ENCODE measurements around the gene LRCH1. TPM values are rescaled to one million over a fixed set of nuclear protein-coding genes. Genes with fewer than 3 reads are reported as not detected.

The LRCH1 gene
- total RNA-seq, 2 experiments from 2014 or later = 16.9 to 18.1 TPM

DNA sequence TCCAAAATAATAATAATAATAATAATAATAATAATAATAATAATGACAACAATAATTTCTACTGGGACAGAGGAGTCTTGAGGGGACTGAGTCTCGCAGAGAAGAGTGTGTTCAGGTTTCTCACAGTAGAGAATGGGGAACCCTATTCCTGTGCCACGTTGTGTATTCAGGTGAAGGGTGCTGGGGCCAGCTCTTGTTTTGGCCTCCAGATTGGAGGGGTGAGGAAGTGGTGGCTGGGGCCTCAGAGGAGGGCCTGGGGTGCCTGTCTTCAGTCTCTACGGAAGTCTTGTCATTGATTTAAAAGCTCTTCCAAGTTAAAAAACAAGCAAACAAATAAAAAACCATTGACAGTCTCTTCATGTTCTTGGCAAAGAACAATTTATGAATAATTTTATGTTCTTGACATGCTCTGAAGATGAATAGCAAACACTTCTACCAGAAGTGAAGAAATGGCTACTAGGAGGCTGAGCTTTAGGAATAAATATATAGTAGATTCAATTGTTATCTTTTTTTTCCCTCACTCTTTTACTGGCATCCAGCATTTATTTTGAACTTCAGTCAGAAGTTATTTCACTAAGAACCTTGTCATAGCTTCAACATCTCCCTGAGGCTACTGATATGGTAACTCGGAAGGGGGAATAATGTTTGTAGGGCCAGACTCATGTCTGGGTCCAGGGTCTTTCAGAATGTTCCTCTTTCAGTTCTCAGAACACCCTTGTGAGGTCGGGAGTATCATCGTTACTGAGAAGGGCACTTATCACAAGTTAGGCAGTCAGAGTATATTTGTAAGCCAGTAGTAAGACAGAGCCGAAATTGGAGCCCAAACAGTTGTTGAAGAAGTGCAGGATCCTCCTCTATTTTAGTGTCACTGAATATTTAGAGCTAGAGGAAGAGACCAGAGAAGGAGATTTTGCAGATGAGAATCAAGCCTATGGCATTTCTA is 13.1 kb downstream of the LRCH1 start:
- Mint-ChIP-seq H3K9me3 (no peaks in the 10 kb centered on the region), H3K36me3 (peaks cover 2% of the 10 kb centered on the region), H3K4me3 (no peak overlapping the region), H3K27ac (no peak overlapping the region), H3K4me1 (peaks cover 33% of the 10 kb centered on the region), H3K27me3 (no peaks in the 10 kb centered on the region)
- DNase-seq = no peak

DNA sequence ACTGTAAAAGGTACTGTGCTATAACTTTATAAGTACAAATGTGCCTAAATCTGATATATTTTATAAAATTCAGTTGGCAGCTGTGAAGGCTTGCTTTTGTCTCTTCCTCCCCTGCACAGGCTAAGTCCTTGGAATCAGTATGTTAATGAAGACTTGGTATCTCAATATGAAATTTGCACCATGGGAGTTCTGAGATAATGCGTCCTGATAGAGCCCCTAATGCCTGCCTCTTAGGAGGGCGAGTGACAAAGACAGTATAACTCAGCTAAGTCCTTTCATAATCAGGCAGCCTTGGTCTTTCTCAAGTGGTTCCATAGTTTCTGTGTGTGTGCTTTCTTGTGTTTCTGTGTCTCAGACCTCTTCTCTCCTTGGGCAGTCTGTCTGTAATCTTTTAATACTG is 14.7 kb downstream of the LRCH1 start:
- no peak overlapping the region for H3K4me3 Mint-ChIP-seq
- no peak overlapping the region for H3K27ac Mint-ChIP-seq
- no peak for DNase-seq
- no peaks in the 10 kb centered on the region for H3K9me3 Mint-ChIP-seq
- H3K27me3 Mint-ChIP-seq = no peaks in the 10 kb centered on the region
- peaks cover 40% of the 10 kb centered on the region for H3K4me1 Mint-ChIP-seq
- peaks cover 2% of the 10 kb centered on the region for H3K36me3 Mint-ChIP-seq

DNA sequence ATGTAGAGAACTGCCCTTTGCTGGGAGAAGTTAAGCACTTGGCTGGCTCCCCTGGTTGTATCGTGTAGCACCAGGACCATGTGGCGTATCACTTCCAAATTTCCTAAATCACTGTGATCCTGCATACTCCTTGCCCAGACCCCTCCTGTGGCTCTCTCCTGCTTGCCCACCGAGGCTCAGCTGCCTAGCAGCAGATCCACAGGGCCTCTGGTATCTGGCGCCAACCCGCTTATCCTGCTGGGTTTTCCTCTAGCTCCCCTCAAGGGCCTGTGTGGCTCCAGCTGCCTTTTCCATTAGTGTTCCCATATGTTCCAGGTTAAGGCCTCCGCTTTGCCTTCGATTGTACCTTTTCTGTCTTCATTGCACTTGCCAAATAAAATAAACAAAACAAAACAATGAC is 16.5 kb downstream of the LRCH1 start:
- DNase-seq = no peak
- Mint-ChIP-seq H3K27me3 (no peaks in the 10 kb centered on the region), H3K4me1 (peaks cover 44% of the 10 kb centered on the region), H3K36me3 (peaks cover 10% of the 10 kb centered on the region), H3K9me3 (peaks cover 3% of the 10 kb centered on the region), H3K4me3 (no peak overlapping the region), H3K27ac (no peak overlapping the region)

- Mint-ChIP-seq H3K4me1 (peaks cover 43% of the 10 kb centered on the region), H3K27ac (no peak overlapping the region), H3K36me3 (peaks cover 11% of the 10 kb centered on the region), H3K4me3 (no peak overlapping the region), H3K27me3 (no peaks in the 10 kb centered on the region), H3K9me3 (peaks cover 3% of the 10 kb centered on the region)
- no peak for DNase-seq
Observed at GRCh38 chr13:46570273-46570672, 17.3 kb downstream of the LRCH1 start.

DNA sequence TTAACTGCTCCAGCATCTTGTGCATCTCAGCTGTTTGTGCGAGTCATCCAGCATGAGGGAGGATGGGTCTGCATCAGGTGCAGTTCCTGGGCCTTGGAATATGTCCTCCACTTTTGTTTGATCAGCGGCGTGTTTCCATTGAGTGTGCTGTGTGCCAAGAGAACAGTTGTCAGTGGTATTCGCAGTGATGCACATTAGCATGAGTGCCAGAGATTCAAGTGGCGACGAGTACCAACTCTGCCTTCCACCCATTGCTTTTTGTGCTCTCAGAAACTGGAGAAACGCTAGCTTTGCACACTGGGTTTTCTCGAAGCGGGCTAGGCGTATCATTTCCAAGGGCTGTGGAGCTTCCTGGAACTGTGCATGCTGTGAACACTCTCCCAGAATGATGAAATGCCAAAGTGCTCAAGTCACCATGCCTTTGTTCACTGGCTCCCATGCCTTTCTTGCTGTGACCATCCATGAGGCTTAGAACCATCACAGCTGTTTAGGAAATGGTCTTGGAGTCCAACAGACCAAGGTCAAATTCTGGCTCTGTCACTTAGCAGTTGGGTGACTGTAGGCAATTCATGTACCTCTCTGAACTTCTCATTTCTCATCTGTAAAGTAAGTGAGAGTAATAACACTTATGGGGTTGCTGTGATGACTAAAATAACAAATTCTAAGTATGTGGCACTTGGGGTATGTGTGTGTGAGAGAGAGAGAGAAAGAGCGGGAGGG is 18.4 kb downstream of the LRCH1 start:
- Mint-ChIP-seq H3K4me1 (peaks cover 43% of the 10 kb centered on the region), H3K9me3 (peaks cover 3% of the 10 kb centered on the region), H3K36me3 (peaks cover 17% of the 10 kb centered on the region)

DNA sequence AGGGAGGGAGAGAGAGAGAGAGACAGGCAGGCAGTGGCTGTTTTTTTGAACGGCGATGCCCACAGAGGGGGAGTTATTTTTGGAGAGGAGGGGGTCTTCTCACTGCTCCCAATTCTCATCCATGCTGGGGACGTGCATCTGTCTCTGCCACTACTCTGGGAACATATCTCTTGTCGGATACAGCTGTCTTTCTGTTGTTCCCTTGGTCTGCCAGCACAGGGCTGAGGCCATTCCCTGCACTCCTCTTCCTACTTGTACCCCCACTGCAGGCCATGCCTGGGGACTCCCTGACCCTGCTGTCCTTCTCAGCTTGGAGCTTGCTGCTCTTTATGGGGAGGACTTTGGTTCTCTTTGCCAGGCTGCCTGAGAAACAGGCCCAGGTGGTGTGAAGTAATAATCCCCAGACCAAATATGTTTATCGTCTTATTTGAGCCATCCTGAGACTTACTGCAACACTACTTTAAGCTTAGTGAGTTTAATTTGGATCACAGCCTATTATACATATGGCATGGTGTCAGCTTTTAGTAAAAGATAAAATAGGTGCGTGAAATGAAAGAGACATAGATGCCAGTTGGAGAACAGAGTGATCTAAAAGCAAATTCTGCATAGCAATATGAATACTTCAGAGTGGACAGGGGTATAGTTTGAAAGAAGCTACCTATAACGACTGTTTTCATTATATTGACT is 19.1 kb downstream of the LRCH1 start:
- Mint-ChIP-seq H3K4me1 (peaks cover 43% of the 10 kb centered on the region), H3K4me3 (no peak overlapping the region), H3K9me3 (peaks cover 3% of the 10 kb centered on the region), H3K27ac (no peak overlapping the region), H3K36me3 (peaks cover 17% of the 10 kb centered on the region), H3K27me3 (no peaks in the 10 kb centered on the region)
- no peak for DNase-seq

More for the DNA sequence above, 18.4 kb downstream of the LRCH1 start:
- H3K27me3 Mint-ChIP-seq = no peaks in the 10 kb centered on the region
- no peak for DNase-seq
- no peak overlapping the region for H3K4me3 Mint-ChIP-seq
- H3K27ac Mint-ChIP-seq = no peak overlapping the region

- Mint-ChIP-seq H3K4me3 (no peak overlapping the region), H3K9me3 (peaks cover 3% of the 10 kb centered on the region), H3K27me3 (no peaks in the 10 kb centered on the region), H3K4me1 (peaks cover 45% of the 10 kb centered on the region), H3K27ac (no peak overlapping the region), H3K36me3 (peaks cover 17% of the 10 kb centered on the region)
- DNase-seq = no peak
Observed at GRCh38 chr13:46572752-46573431, 19.9 kb downstream of the LRCH1 start.

GRCh38 chr13:46575301-46575771 is 22.4 kb downstream of the LRCH1 start:
- Mint-ChIP-seq H3K27me3 (no peaks in the 10 kb centered on the region), H3K4me3 (no peak overlapping the region), H3K36me3 (peaks cover 15% of the 10 kb centered on the region), H3K9me3 (peaks cover 3% of the 10 kb centered on the region), H3K4me1 (peaks cover 61% of the 10 kb centered on the region), H3K27ac (no peak overlapping the region)
- no peak for DNase-seq

DNA sequence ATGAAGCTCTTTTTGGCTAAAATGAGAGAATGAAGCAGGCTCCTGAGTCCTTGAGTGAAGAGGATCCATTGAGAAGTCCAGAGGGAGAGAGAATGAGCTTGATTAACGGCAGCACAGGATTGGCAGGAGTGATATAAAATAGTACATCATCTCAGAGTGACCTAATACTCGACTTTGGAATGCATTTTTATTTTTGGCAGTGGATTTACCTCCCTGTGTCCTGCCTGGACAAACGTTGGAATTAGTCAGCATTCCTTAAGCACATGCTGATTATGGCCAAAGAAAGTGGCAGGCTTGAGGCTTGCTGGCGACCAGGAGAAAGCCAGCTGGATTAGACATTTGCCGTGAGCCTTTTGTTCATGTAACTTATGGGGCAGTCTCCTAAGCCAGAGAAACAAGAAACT is 22.9 kb downstream of the LRCH1 start:
- H3K4me1 Mint-ChIP-seq = peaks cover 61% of the 10 kb centered on the region
- H3K4me3 Mint-ChIP-seq = no peak overlapping the region
- no peak for DNase-seq
- peak overlapping the region; percentile 54 for H3K27ac Mint-ChIP-seq
- H3K36me3 Mint-ChIP-seq = peaks cover 15% of the 10 kb centered on the region
- H3K27me3 Mint-ChIP-seq = no peaks in the 10 kb centered on the region
- H3K9me3 Mint-ChIP-seq = peaks cover 3% of the 10 kb centered on the region

DNA sequence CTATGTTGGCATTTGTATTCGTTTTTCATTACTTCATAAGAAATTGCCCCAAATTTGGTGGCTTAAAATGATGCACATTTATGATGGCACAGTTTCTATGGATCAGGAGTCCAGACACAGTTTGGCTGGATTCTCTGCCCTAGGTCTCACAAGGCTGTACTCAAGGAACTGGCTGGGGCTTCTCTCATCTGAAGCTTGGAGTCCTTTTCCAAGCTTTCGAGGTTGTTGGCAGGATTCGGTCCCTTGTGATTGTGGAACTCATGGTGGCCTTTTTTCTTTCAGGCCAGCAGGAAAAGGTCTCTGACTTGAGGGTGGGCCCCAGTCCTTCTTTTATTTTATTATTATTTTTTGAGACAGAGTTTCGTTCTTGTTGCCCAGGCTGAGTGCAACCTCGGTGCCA is 23.8 kb downstream of the LRCH1 start:
- peaks cover 60% of the 10 kb centered on the region for H3K4me1 Mint-ChIP-seq
- no peak overlapping the region for H3K4me3 Mint-ChIP-seq
- H3K27me3 Mint-ChIP-seq = no peaks in the 10 kb centered on the region
- H3K27ac Mint-ChIP-seq = no peak overlapping the region
- H3K36me3 Mint-ChIP-seq = peaks cover 17% of the 10 kb centered on the region
- H3K9me3 Mint-ChIP-seq = peaks cover 3% of the 10 kb centered on the region
- no peak for DNase-seq

DNA sequence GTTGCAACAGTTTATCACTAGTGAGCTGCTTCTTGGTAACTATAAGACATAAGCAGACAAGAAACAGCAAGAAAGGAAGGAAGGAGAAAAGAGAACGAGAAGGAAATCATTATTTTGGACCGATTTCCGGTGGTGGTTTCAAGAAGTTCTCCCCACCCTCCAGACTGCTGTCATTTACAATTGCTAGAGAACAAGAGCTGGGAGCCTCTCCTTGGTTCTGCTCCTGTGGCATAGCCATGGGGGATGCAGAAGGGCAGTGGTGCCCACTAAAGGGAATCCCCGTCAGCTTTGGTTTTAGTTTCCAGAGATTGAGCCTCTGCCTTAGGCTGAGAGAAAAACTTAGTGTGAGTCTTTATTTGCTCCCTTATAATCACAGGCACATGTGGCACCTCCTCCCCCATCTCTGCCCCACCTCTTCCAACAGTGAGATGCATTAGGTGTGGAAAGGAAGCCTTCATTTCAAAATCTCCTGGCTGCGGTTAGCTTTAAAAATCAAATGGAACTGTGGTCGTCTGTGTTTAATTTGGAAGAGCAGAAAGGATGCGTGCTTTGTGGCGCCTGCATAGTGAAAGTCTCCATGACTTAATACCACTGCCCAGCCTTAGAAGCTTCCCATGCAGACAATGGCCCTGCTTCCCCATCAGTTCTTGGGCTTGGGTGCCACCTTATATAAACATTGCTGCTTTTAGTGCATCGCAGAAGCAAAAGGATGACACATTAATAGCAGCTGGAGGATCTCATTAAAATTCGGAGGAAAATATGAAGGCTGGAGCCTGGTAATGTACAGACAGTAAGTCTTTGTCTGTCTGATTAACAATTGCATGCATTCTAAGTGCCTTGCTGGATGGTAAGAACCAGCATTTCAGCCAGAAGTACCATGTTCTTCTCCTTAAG is 25.0 kb downstream of the LRCH1 start:
- peak overlapping the region; percentile 0 for H3K4me3 Mint-ChIP-seq
- H3K36me3 Mint-ChIP-seq = peaks cover 16% of the 10 kb centered on the region
- no peaks in the 10 kb centered on the region for H3K27me3 Mint-ChIP-seq
- H3K4me1 Mint-ChIP-seq = peaks cover 59% of the 10 kb centered on the region
- DNase-seq = no peak
- H3K27ac Mint-ChIP-seq = peak overlapping the region; percentile 50
- H3K9me3 Mint-ChIP-seq = peaks cover 3% of the 10 kb centered on the region

GRCh38 chr13:46578590-46578975 is 25.6 kb downstream of the LRCH1 start:
- no peaks in the 10 kb centered on the region for H3K27me3 Mint-ChIP-seq
- peak overlapping the region; percentile 50 for H3K27ac Mint-ChIP-seq
- peak overlapping the region; percentile 32 for H3K4me3 Mint-ChIP-seq
- peaks cover 10% of the 10 kb centered on the region for H3K36me3 Mint-ChIP-seq
- peaks cover under 1% of the 10 kb centered on the region for H3K9me3 Mint-ChIP-seq
- peak; percentile 28 for DNase-seq
- peaks cover 59% of the 10 kb centered on the region for H3K4me1 Mint-ChIP-seq

DNA sequence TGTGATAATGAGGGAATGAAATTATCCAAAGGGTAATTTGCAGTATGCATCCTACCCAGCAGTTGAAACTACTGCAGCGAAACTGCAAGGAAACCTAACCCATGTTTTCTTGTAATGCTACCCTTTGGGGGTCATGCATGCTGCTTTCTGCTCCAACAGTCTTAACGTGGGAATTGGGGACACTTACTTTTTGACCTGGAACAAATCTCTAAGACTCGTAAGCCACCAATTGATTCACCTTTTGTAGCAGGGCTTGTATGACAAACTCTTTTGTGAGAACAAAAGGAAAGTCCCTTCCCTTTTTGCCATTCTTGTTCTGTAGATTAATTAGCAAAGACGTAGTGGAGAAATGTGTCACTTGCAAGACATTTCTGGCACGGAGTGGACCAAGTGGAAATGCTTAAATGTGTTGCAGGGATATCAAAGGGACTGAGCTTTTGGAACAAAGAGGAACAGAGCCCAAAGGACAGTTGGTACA is 27.4 kb downstream of the LRCH1 start:
- Mint-ChIP-seq H3K4me3 (no peak overlapping the region), H3K27me3 (no peaks in the 10 kb centered on the region), H3K36me3 (peaks cover 7% of the 10 kb centered on the region), H3K27ac (no peak overlapping the region), H3K4me1 (peaks cover 70% of the 10 kb centered on the region), H3K9me3 (no peaks in the 10 kb centered on the region)
- DNase-seq = no peak

GRCh38 chr13:46582190-46582589 is 29.2 kb downstream of the LRCH1 start:
- DNase-seq = no peak
- H3K36me3 Mint-ChIP-seq = peaks cover 2% of the 10 kb centered on the region
- no peak overlapping the region for H3K27ac Mint-ChIP-seq
- no peaks in the 10 kb centered on the region for H3K27me3 Mint-ChIP-seq
- no peak overlapping the region for H3K4me3 Mint-ChIP-seq
- peaks cover 74% of the 10 kb centered on the region for H3K4me1 Mint-ChIP-seq
- H3K9me3 Mint-ChIP-seq = no peaks in the 10 kb centered on the region
